DMS153 (cell line): ENCODE results near the gene JPH2.

ENCODE experiments used
- DNase-seq: peaks from one replicate; lab custom pipeline; 2025; lab: John Stamatoyannopoulos, UW

JPH2 gene

GRCh38 chr20:44102582-44102981 lies 84.4 kb downstream of the JPH2 start:
- DNase-seq: no peak

- no peak for DNase-seq
Observed at GRCh38 chr20:44099832-44100231, 87.2 kb downstream of the JPH2 start.

- no peak for DNase-seq
Observed at GRCh38 chr20:44098657-44099056, 88.3 kb downstream of the JPH2 start.

GRCh38 chr20:44098256-44098630 lies 88.7 kb downstream of the JPH2 start:
- DNase-seq: no peak

- DNase-seq: no peak
Observed at GRCh38 chr20:44097521-44098255, 89.3 kb downstream of the JPH2 start.

GRCh38 chr20:44095831-44096230 lies 91.2 kb downstream of the JPH2 start:
- DNase-seq: no peak

GRCh38 chr20:44093249-44093582 lies 93.8 kb downstream of the JPH2 start:
- no peak for DNase-seq

GRCh38 chr20:44092551-44093248 lies 94.3 kb downstream of the JPH2 start:
- DNase-seq: peak; percentile 25

GRCh38 chr20:44091026-44091425 lies 96.0 kb downstream of the JPH2 start:
- no peak for DNase-seq

- DNase-seq: no peak
Observed at GRCh38 chr20:44089987-44090674, 96.9 kb downstream of the JPH2 start.

- no peak for DNase-seq
Observed at GRCh38 chr20:44087857-44088120, 99.2 kb downstream of the JPH2 start.

GRCh38 chr20:44087051-44087856 lies 99.7 kb downstream of the JPH2 start:
- DNase-seq: no peak

GRCh38 chr20:44085616-44086434 lies 101.2 kb downstream of the JPH2 start:
- DNase-seq: no peak

GRCh38 chr20:44084891-44085290 lies 102.1 kb downstream of the JPH2 start:
- DNase-seq: no peak

- no peak for DNase-seq
Observed at GRCh38 chr20:44084439-44084838, 102.5 kb downstream of the JPH2 start.

- DNase-seq: peak; percentile 80
Observed at GRCh38 chr20:44083220-44083933, 103.6 kb downstream of the JPH2 start.

GRCh38 chr20:44081888-44082287 lies 105.1 kb downstream of the JPH2 start:
- DNase-seq: no peak

GRCh38 chr20:44081476-44081875 lies 105.5 kb downstream of the JPH2 start:
- no peak for DNase-seq

- DNase-seq: peak; percentile 66
Observed at GRCh38 chr20:44080646-44081267, 106.2 kb downstream of the JPH2 start.

- no peak for DNase-seq
Observed at GRCh38 chr20:44080064-44080463, 106.9 kb downstream of the JPH2 start.

GRCh38 chr20:44079291-44079690 lies 107.7 kb downstream of the JPH2 start:
- DNase-seq: no peak
